B cell (primary cell): ENCODE results near the gene CLK4. TPM values are rescaled to one million over a fixed set of nuclear protein-coding genes. Genes with fewer than 3 reads are reported as not detected.

Source experiments
- ATAC-seq: fragments of 200-7000 bp; cut with Tn5 transposase; one replicate; pipeline ENCODE4 v1.10.0; 2021; ENCODE audit warnings: low read depth, mild to moderate bottlenecking, moderate number of reproducible peaks, moderate library complexity
- CTCF ChIA-PET: fragments of 350-600 bp; sonication (Branson Sonifier 250); formaldehyde crosslinking; loops from one replicate; lab custom pipeline; 2021; ENCODE audit warnings: antibody characterized with exemption, inconsistent platforms; lab: Charles Lee
- POLR2A ChIA-PET: fragments of 350-600 bp; sonication (Branson Sonifier 250); formaldehyde crosslinking; loops from one replicate; lab custom pipeline; 2021; ENCODE audit warnings: antibody characterized with exemption; lab: Charles Lee
- DNase-seq: peaks from one replicate; pipeline ENCODE4 v3.0.0; 2013
- H2AFZ ChIP-seq: 2 replicates; pipeline ENCODE4 v1.6.1; 2012; ENCODE audit warnings: mild to moderate bottlenecking, low read depth, low read length; ENCODE audit not compliant: insufficient read depth, poor library complexity, severe bottlenecking
- H3K27ac ChIP-seq, 2 donors: 1 replicate in 1 of 2; 2 replicates in 1 of 2; pipeline ENCODE4 v1.5.1; 2012 to 2013; ENCODE audit warnings: low read length in 2 of 2, mild to moderate bottlenecking in 2 of 2, moderate library complexity in 1 of 2
- H3K27me3 ChIP-seq, 4 experiments: fragments of 200-600 bp in 1 of 4; sonication (generic) in 1 of 4; replicated peaks in 1 of 4; 1 replicate in 2 of 4; 2 replicates in 2 of 4; pipeline versions ENCODE4 v1.6.1 to v1.7.0; 2013 to 2016; ENCODE audit warnings: low read length in 3 of 4, mild to moderate bottlenecking in 2 of 4, mixed read lengths in 1 of 4, moderate library complexity in 1 of 4; ENCODE audit not compliant: insufficient read depth in 4 of 4, control insufficient read depth in 3 of 4; ENCODE audit errors: control extremely low read depth in 1 of 4
- H3K36me3 ChIP-seq, 2 experiments: replicated peaks in 1 of 2; 1 replicate in 1 of 2; 2 replicates in 1 of 2; pipeline versions ENCODE4 v1.6.1 to v1.7.1; 2013; ENCODE audit warnings: low read length in 1 of 2; ENCODE audit not compliant: insufficient read depth in 2 of 2, control insufficient read depth in 1 of 2; ENCODE audit errors: control extremely low read depth in 1 of 2, extremely low read depth in 1 of 2
- H3K4me1 ChIP-seq, 2 donors: fragments of 200-600 bp in 1 of 2; sonication (generic) in 1 of 2; 1 replicate in 1 of 2; 2 replicates in 1 of 2; pipeline versions ENCODE4 v1.5.1 to v1.6.1; 2013 to 2017; ENCODE audit warnings: low read length in 2 of 2; ENCODE audit not compliant: control insufficient read depth in 2 of 2, insufficient read depth in 2 of 2
- H3K4me2 ChIP-seq: replicated peaks from 2 replicates; pipeline ENCODE3; 2012; ENCODE audit warnings: mild to moderate bottlenecking, low read depth, low read length; ENCODE audit not compliant: poor library complexity, severe bottlenecking
- H3K4me3 ChIP-seq, 5 experiments: fragments of 200-600 bp in 1 of 5; sonication (generic) in 1 of 5; 1 replicate in 3 of 5; 2 replicates in 2 of 5; pipeline versions ENCODE4 v1.5.1 to v1.7.0; 2011 to 2016; ENCODE audit warnings: low read length in 4 of 5, mild to moderate bottlenecking in 4 of 5, low read depth in 2 of 5, control low read depth in 1 of 5, moderate library complexity in 1 of 5; ENCODE audit not compliant: insufficient read depth in 1 of 5; ENCODE audit errors: control extremely low read depth in 1 of 5, extremely low read depth in 1 of 5
- H3K79me2 ChIP-seq: fragments of 200-600 bp; sonication (generic); one replicate; pipeline ENCODE4 v1.6.0; 2016; ENCODE audit warnings: low read length; ENCODE audit not compliant: control insufficient read depth, insufficient read depth
- H3K9ac ChIP-seq: fragments of 200-600 bp; sonication (generic); 2 replicates; pipeline ENCODE4 v1.6.1; 2017; ENCODE audit warnings: mild to moderate bottlenecking, low read length, moderate library complexity
- H3K9me3 ChIP-seq, 3 donors: one replicate each; pipeline versions ENCODE4 v1.6.1 to v1.7.1; 2013; ENCODE audit warnings: low read length in 2 of 3; ENCODE audit not compliant: control insufficient read depth in 2 of 3, insufficient read depth in 1 of 3; ENCODE audit errors: control extremely low read depth in 1 of 3
- H4K20me1 ChIP-seq: 2 replicates; pipeline ENCODE4 v1.6.0; 2012; ENCODE audit warnings: mild to moderate bottlenecking, low read length; ENCODE audit not compliant: insufficient read depth, control insufficient read depth, poor library complexity, severe bottlenecking
- H3K27ac Mint-ChIP-seq: one replicate; pipeline ENCODE4 v1.8.0; 2021; ENCODE audit warnings: mixed read lengths
- H3K27me3 Mint-ChIP-seq: one replicate; pipeline ENCODE4 v1.8.0; 2021; ENCODE audit warnings: mixed read lengths
- H3K4me1 Mint-ChIP-seq: one replicate; pipeline ENCODE4 v1.8.0; 2021; ENCODE audit warnings: mixed read lengths
- H3K4me3 Mint-ChIP-seq: one replicate; pipeline ENCODE4 v1.8.0; 2021; ENCODE audit warnings: mixed read lengths
- H3K9me3 Mint-ChIP-seq: one replicate; pipeline ENCODE4 v1.8.0; 2022; ENCODE audit warnings: mixed read lengths; ENCODE audit not compliant: insufficient read depth
- EZH2 ChIP-seq: IDR thresholded peaks from 2 replicates; pipeline ENCODE4 v1.6.1; 2012; ENCODE audit warnings: borderline replicate concordance, low read depth, mild to moderate bottlenecking, moderate library complexity, low read length; ENCODE audit not compliant: insufficient read depth, poor library complexity, severe bottlenecking
- WGBS: methylation state at CpG from one replicate; pipeline ENCODE4 v1.1.5; 2013; ENCODE audit warnings: missing lambda C conversion rate; ENCODE audit not compliant: insufficient coverage; 5-methylcytosine and 5-hydroxymethylcytosine counted together
- intact Hi-C: fragments of 100-400 bp; cut with micrococcal nuclease; formaldehyde crosslinking; loops from one replicate; pipeline ENCODE4 v1.10.0; 2022
- polyA plus RNA-seq: library from polyadenylated mRNA; depleted of rRNA; stranded (reverse); fragments of >200 nt; gene quantifications from 2 replicates; pipeline ENCODE4 v1.2.3, GENCODE V29; 2012
- total RNA-seq, 2 donors: library from RNA; stranded (reverse); fragments of 120-200 nt in 1 of 2; gene quantifications; 1 replicate in 1 of 2; 2 replicates in 1 of 2; pipeline versions ENCODE4 v1.2.3 to v1.2.4, GENCODE V29; 2013 to 2022
- TF ChIP-seq, protein P1 (sequence below): fragments of 200-600 bp; IDR thresholded peaks from one replicate; pipeline ENCODE4 v1.8.0; 2022; ENCODE audit warnings: antibody characterized with exemption, mild to moderate bottlenecking

CLK4 gene
- total and polyA plus RNA-seq, 2 donors (not counting 1 experiment from before 2014, with no cell fraction given), result 72.3 to 132 TPM

- no peaks in the 10 kb centered on the region for H3K36me3 ChIP-seq
- Mint-ChIP-seq H3K27me3 (peaks cover 43% of the 10 kb centered on the region), H3K4me3 (no peak overlapping the region), H3K4me1 (peaks cover 9% of the 10 kb centered on the region), H3K27ac (no peak overlapping the region), H3K9me3 (no peaks in the 10 kb centered on the region)
- peaks cover 0 to 19% (median 0%) of the 10 kb centered on the region in 3 donors for H3K9me3 ChIP-seq
- H3K4me1 ChIP-seq, result peaks cover 0 to 5% of the 10 kb centered on the region in 2 donors
- no peak overlapping the region for H3K4me2 ChIP-seq
- no peak overlapping the region for H3K9ac ChIP-seq
- intact Hi-C loops, result no loop called here
- H4K20me1 ChIP-seq, result no peaks in the 10 kb centered on the region
- H2AFZ ChIP-seq, result no peak overlapping the region
- DNase-seq (no peak), ATAC-seq (no peak)
- POLR2A ChIA-PET, result no interaction called here
- no peak overlapping the region for H3K4me3 ChIP-seq
- 39% methylated on average over 19 of the region's 23 CpGs for WGBS
- peaks cover 0 to 8% (median 6%) of the 10 kb centered on the region in 4 experiments for H3K27me3 ChIP-seq
- no peak overlapping the region for H3K27ac ChIP-seq
- no peak for TF ChIP-seq EZH2
- TF ChIP-seq, protein P1, sequence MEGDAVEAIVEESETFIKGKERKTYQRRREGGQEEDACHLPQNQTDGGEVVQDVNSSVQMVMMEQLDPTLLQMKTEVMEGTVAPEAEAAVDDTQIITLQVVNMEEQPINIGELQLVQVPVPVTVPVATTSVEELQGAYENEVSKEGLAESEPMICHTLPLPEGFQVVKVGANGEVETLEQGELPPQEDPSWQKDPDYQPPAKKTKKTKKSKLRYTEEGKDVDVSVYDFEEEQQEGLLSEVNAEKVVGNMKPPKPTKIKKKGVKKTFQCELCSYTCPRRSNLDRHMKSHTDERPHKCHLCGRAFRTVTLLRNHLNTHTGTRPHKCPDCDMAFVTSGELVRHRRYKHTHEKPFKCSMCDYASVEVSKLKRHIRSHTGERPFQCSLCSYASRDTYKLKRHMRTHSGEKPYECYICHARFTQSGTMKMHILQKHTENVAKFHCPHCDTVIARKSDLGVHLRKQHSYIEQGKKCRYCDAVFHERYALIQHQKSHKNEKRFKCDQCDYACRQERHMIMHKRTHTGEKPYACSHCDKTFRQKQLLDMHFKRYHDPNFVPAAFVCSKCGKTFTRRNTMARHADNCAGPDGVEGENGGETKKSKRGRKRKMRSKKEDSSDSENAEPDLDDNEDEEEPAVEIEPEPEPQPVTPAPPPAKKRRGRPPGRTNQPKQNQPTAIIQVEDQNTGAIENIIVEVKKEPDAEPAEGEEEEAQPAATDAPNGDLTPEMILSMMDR, result no peak
- H3K79me2 ChIP-seq, result no peaks in the 10 kb centered on the region
- CTCF ChIA-PET, result interaction anchor here (0.7 kb wide), 1 partner anchor 68 kb away, joined by 4 read pairs; no protein-coding TSS in a partner anchor
Observed at GRCh38 chr5:178561746-178562264, 65.0 kb downstream of the CLK4 start.

DNA sequence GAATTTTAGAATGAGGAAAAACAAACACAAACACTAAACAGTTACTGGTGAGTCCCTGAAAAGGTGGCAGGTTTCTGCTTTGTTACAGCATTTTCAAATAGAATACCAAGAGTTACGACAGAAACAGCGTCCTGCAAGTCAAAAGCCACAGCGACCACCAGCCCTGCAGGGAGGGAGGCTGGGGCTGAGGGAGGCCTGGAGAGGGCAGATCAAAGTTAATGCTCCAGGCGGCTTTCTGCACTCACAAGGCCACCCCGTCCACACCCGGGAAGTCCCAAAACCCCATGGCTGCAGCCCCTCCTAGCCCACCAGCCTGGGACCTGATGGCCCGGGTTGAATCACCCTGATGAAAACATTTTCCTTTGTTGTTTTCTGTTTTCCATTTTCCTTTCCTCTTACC, 65.9 kb downstream of the CLK4 start:
- ChIA-PET POLR2A (no interaction called here), CTCF (no interaction called here)
- DNase-seq, result no peak
- Mint-ChIP-seq H3K9me3 (no peaks in the 10 kb centered on the region), H3K27me3 (peaks cover 41% of the 10 kb centered on the region), H3K4me3 (no peak overlapping the region), H3K4me1 (peaks cover 9% of the 10 kb centered on the region), H3K27ac (no peak overlapping the region)
- Histone ChIP-seq H3K9me3 (peaks cover 0 to 19% (median 0%) of the 10 kb centered on the region in 3 donors), H3K4me2 (no peak overlapping the region), H4K20me1 (no peaks in the 10 kb centered on the region), H3K4me1 (peaks cover 0 to 5% of the 10 kb centered on the region in 2 donors), H3K4me3 (no peak overlapping the region), H2AFZ (no peak overlapping the region), H3K36me3 (no peaks in the 10 kb centered on the region), H3K79me2 (no peaks in the 10 kb centered on the region), H3K27ac (no peak overlapping the region), H3K9ac (no peak overlapping the region), H3K27me3 (peaks cover 0 to 8% (median 6%) of the 10 kb centered on the region in 4 experiments)
- intact Hi-C loops, result no loop called here
- TF ChIP-seq, protein P1, result no peak
- no peak for TF ChIP-seq EZH2
- 95% methylated on average over 4 of the region's 7 CpGs for WGBS
- no peak for ATAC-seq
